HFF-Myc (cell line): ENCODE measurements around the gene ADAMTS7.

Experiments
- DNase-seq: peaks from one replicate; pipeline ENCODE4 v3.0.0-alpha.2; 2011; ENCODE audit warnings: low read depth; ENCODE audit errors: extremely low read depth
- H3K4me3 ChIP-seq: replicated peaks from 2 replicates; pipeline ENCODE4 v1.5.1; 2011; ENCODE audit warnings: low read depth, mild to moderate bottlenecking, control low read depth, low read length
- TF ChIP-seq, protein P1 (sequence below): IDR thresholded peaks from 2 replicates; pipeline ENCODE4 v1.5.1; 2012; ENCODE audit warnings: mild to moderate bottlenecking, low read depth, low read length, control low read depth; ENCODE audit errors: missing control alignments

The ADAMTS7 gene

DNA sequence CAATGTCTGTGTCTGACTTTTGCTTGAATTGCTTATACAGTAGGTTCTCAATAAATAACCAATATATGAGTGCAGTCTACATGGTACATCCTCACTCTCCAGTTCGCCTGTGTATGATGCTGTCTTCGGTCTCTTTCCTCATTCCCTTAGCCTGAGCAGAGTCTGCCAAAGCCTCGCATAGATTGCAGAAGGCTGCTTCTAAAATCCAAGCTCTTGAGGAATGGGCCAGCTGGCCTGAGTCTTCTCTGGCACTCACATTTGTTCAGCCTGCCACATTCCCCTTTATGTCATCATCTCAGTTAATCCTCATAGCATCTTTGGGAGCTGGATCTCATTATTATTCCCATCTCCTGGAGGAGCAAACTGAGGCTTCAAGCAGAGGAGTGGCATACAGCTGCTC is 27.2 kb upstream of the ADAMTS7 start:
- TF ChIP-seq, protein P1, sequence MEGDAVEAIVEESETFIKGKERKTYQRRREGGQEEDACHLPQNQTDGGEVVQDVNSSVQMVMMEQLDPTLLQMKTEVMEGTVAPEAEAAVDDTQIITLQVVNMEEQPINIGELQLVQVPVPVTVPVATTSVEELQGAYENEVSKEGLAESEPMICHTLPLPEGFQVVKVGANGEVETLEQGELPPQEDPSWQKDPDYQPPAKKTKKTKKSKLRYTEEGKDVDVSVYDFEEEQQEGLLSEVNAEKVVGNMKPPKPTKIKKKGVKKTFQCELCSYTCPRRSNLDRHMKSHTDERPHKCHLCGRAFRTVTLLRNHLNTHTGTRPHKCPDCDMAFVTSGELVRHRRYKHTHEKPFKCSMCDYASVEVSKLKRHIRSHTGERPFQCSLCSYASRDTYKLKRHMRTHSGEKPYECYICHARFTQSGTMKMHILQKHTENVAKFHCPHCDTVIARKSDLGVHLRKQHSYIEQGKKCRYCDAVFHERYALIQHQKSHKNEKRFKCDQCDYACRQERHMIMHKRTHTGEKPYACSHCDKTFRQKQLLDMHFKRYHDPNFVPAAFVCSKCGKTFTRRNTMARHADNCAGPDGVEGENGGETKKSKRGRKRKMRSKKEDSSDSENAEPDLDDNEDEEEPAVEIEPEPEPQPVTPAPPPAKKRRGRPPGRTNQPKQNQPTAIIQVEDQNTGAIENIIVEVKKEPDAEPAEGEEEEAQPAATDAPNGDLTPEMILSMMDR: no peak
- no peak for DNase-seq

DNA sequence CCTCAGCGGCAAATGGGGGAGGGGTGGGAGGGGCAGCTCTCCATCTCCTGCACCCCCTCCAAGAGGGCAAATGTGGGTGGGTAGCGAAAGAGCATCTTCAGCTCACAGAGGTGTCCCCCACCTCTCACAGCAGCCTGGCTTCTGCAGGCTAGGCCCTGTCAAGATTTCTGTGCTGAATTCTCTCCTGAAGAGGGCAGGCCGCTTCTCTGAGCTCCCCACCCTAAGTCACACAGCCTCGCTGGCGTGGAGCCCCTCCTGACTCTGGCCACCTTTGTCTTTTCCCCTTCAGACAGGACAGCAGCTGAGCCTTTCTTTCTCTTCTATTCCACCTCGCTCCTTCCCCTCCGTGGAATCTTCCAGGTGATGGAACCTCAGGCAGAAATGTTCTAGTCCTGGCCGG is 26.3 kb upstream of the ADAMTS7 start:
- TF ChIP-seq, protein P1: no peak
- H3K4me3 ChIP-seq: no peak overlapping the region
- no peak for DNase-seq

More for the DNA sequence above, 27.2 kb upstream of the ADAMTS7 start:
- no peak overlapping the region for H3K4me3 ChIP-seq

DNA sequence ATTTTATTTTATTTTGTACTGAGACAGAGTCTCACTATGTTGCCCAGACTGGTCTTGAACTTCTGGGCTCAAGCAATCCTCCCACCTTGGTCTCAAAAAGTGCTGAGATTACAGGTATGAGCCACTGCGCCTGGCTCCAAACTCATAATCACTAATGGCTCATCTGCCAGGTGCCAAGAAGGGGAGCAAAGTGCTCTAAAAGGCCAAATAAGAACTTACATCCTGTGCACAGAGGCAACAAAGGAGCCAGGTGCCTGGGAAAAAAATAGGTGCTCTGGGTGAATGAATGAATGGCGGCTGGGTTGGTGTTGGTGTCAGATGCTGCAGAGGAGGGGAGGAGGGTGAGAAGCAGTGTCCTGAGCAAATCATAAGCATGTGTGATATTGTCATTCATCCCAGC is 25.9 kb upstream of the ADAMTS7 start:
- no peak for DNase-seq
- no peak overlapping the region for H3K4me3 ChIP-seq
- TF ChIP-seq, protein P1: no peak

DNA sequence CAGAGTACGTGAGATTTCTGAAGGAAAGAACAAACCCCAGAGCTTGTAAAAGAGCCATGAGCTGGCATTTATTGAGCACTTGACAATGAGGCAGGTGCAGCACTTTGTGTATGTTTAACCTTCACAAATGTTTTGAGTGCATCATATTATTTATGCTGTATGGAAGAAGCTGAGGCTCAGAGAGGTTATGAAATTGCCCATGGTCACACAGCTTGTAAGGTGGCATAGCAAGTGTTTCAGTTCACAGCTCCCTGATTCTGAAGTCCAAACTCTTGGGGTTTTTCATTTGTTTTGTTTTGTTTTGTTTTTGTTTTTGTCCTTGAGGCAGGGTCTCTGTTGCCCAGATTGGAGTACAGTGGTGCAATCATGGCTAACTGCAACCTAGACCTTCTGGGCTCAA is 25.1 kb upstream of the ADAMTS7 start:
- DNase-seq: no peak
- TF ChIP-seq, protein P1: no peak

DNA sequence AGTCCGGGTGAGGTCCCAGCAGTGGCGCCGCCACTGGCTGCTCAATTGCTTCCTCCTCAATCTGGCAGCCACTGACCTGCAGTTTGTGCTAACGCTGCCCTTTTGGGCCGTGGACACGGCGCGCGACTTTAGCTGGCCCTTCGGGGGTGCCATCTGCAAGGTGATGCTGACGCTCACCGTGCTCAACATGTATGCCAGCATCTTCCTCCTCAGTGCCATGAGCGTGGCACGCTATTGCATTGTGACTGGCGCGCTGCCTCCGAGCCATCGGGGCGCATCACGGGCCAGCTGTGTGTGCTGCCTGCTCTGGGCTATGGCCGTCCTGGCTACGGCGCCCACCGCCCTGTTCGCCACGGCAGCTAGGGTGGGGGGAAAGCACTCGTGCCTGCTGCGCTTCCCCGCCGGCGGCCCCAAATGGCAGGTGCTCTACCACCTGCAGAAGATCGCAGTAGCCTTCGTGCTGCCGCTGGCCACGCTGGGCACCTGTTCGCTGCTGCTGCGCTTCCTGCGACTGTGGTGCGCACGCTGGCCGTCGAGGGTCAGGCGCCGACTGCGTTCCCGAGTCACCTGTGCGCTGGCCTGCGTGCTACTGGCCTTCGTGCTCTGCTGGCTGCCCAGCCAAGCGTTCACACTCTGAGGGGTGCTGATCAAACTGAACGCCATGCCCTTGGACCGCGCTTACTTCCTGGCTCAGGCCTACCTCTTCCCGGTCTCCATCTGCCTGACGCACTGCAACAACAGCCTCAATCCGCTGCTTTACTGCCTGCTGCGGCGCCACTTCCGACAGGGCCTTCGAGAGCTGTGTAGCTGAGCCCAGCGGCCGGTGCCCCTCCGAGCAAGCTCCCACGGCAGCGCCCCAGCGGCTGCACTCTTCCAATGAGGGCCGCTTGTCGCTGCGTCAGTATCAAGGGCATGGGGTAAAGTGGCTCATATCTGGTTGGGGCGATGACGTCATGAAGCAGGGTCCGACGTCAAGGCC is 20.3 kb upstream of the ADAMTS7 start:
- no peak overlapping the region for H3K4me3 ChIP-seq
- DNase-seq: no peak
- TF ChIP-seq, protein P1: no peak

More for the DNA sequence above, 25.1 kb upstream of the ADAMTS7 start:
- no peak overlapping the region for H3K4me3 ChIP-seq

DNA sequence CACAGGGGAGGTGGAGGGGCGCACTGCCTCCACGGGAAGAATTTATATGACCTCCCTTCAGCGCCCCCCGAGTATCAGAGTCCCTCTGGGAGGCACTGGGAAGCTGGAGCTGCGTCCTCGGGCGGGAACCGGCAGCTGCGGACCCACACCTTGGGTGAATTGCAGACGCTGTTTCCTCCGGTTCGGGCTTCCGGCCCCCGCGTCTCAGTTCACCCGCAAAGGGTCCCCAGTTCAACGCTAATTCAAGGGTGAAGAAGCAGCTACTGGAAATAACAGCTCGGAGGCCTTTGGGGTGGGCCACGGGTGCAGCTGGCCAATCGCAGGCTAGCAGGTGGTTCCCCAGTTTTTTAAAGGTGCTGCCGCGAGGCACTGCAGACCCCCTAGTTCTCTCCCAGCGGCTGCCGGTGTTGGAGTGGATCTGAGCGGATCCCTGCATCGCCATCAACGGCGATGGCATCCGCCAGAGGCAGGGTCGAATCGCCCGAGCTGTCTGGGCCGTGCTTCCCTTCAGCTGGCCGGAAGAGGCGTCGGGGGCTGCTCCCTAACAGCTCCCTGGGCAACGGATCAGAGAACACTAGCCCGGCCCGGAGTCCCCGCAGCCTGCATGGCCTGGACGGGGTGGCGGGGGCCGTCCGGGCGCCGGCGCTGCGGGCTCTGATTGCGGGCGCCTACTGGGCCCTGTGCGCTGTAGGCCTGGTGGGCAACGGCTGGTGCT is 19.4 kb upstream of the ADAMTS7 start:
- DNase-seq: no peak
- no peak overlapping the region for H3K4me3 ChIP-seq
- TF ChIP-seq, protein P1: no peak
